GM12878 (cell line): ENCODE measurements around the gene TBXT.

Source experiments
- CREB1 ChIP-seq: IDR thresholded peaks from 2 replicates; pipeline ENCODE4 v1.6.1; 2012; ENCODE audit warnings: low read depth, mild to moderate bottlenecking, inconsistent platforms
- CTCF ChIP-seq, 3 experiments: IDR thresholded peaks in 2 of 3; conservative IDR thresholded peaks in 1 of 3; 2 replicates each; pipeline ENCODE4 v1.5.1; 2011; ENCODE audit warnings: low read depth in 3 of 3, low read length in 3 of 3, mild to moderate bottlenecking in 3 of 3, control low read depth in 2 of 3, moderate library complexity in 2 of 3, inconsistent platforms in 1 of 3, mixed read lengths in 1 of 3; ENCODE audit not compliant: control insufficient read depth in 2 of 3, insufficient read depth in 1 of 3; ENCODE audit errors: extremely low read depth in 1 of 3
- EP300 ChIP-seq, 2 experiments: fragments of 150-350 bp in 1 of 2; IDR thresholded peaks; 2 replicates each; pipeline ENCODE4 v1.6.1; 2011 to 2012; ENCODE audit warnings: low read depth in 2 of 2, low read length in 2 of 2, borderline replicate concordance in 1 of 2, improper control_type of control experiment in 1 of 2, inconsistent platforms in 1 of 2; ENCODE audit not compliant: control insufficient read depth in 1 of 2
- NFXL1 ChIP-seq: fragments of 450-650 bp; IDR thresholded peaks from 2 replicates; pipeline ENCODE4 v1.6.1; 2017; ENCODE audit warnings: antibody characterized with exemption, mild to moderate bottlenecking, borderline replicate concordance
- NFYB ChIP-seq: IDR thresholded peaks from 2 replicates; pipeline ENCODE4 v1.6.1; 2011; ENCODE audit warnings: low read depth, mild to moderate bottlenecking, low read length, improper control_type of control experiment, moderate library complexity; ENCODE audit not compliant: insufficient read depth
- NRF1 ChIP-seq: conservative IDR thresholded peaks from 2 replicates; pipeline ENCODE4 v1.6.1; 2011; ENCODE audit warnings: mild to moderate bottlenecking, low read depth, low read length, improper control_type of control experiment
- PAX5 ChIP-seq: IDR thresholded peaks from 2 replicates; pipeline ENCODE4 v1.6.1; 2011; ENCODE audit warnings: low read depth, low read length, borderline replicate concordance
- PKNOX1 ChIP-seq: fragments of 450-650 bp; IDR thresholded peaks from 2 replicates; pipeline ENCODE4 v1.6.1; 2016; ENCODE audit warnings: mild to moderate bottlenecking
- TCF12 ChIP-seq: IDR thresholded peaks from 2 replicates; pipeline ENCODE4 v1.6.1; 2011; ENCODE audit warnings: low read depth, mild to moderate bottlenecking, low read length
- TF ChIP-seq, protein P1 (sequence below): IDR thresholded peaks from 2 replicates; pipeline ENCODE4 v1.6.1; 2011; ENCODE audit warnings: low read depth, low read length, improper control_type of control experiment, borderline replicate concordance

DNA sequence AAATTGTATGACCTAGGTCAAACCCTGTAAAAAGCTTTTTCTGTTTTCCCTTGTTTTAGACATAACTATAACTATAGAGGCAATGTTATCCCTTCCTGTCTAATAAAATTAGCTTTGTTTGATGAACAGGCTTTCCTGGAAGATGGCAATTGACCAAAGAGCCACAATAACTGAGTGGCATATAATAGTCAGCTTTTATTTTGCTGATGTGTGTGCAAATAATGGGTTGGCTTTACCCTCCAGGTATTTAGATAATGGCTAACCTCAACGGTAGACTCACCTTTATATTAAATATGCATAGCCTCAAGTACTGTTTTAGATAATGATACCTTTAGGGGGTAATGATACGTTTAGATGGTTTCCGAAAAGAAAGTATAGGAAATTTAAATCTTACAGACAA, 15.0 kb downstream of the TBXT start:
- TF ChIP-seq PAX5: no peak
- TF ChIP-seq NFXL1: no peak
- TF ChIP-seq PKNOX1: no peak
- TF ChIP-seq, protein P1, sequence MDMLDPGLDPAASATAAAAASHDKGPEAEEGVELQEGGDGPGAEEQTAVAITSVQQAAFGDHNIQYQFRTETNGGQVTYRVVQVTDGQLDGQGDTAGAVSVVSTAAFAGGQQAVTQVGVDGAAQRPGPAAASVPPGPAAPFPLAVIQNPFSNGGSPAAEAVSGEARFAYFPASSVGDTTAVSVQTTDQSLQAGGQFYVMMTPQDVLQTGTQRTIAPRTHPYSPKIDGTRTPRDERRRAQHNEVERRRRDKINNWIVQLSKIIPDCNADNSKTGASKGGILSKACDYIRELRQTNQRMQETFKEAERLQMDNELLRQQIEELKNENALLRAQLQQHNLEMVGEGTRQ: no peak
- no peak for TF ChIP-seq TCF12
- no peak for TF ChIP-seq EP300 (IDR thresholded peaks at IDR 0.05; ENCODE audit: borderline replicate concordance in 1 of 2, control insufficient read depth in 1 of 2, low read depth in 2 of 2, low read length in 2 of 2)
- TF ChIP-seq CTCF (IDR thresholded peaks at IDR 0.05 in 2 of 3, conservative IDR thresholded peaks at IDR 0.05 in 1 of 3; ENCODE audit: control insufficient read depth in 2 of 3, extremely low read depth in 1 of 3, insufficient read depth in 1 of 3, low read depth in 3 of 3, low read length in 3 of 3): no peak
- TF ChIP-seq NFYB: no peak
- TF ChIP-seq CREB1: no peak
- TF ChIP-seq NRF1: no peak
